Rectal smooth muscle tissue (tissue), 1 donor: Measurements from ENCODE around the gene SERINC5.

Experiments
- H3K27ac ChIP-seq: one replicate; pipeline ENCODE4 v1.7.0; 2013; ENCODE audit warnings: low read depth, low read length, inconsistent platforms
- H3K27me3 ChIP-seq: one replicate; pipeline ENCODE4 v1.7.0; 2013; ENCODE audit warnings: low read length; ENCODE audit not compliant: control insufficient read depth, insufficient read depth
- H3K36me3 ChIP-seq: one replicate; pipeline ENCODE4 v1.7.0; 2013; ENCODE audit warnings: low read length; ENCODE audit not compliant: control insufficient read depth, insufficient read depth
- H3K4me1 ChIP-seq: one replicate; pipeline ENCODE4 v1.7.0; 2013; ENCODE audit warnings: low read length; ENCODE audit not compliant: control insufficient read depth, insufficient read depth
- H3K4me3 ChIP-seq: one replicate; pipeline ENCODE4 v1.7.0; 2013; ENCODE audit warnings: low read length
- H3K9ac ChIP-seq: one replicate; pipeline ENCODE4 v1.7.0; 2013; ENCODE audit warnings: low read length

The SERINC5 gene

GRCh38 chr5:80234116-80234948 lies 21.5 kb downstream of the SERINC5 start:
- Histone ChIP-seq H3K36me3 (no peaks in the 10 kb centered on the region), H3K9ac (no peak overlapping the region), H3K27ac (no peak overlapping the region), H3K27me3 (no peaks in the 10 kb centered on the region), H3K4me3 (no peak overlapping the region), H3K4me1 (peaks cover 12% of the 10 kb centered on the region)

- H3K4me3 ChIP-seq, result no peak overlapping the region
- no peaks in the 10 kb centered on the region for H3K27me3 ChIP-seq
- H3K27ac ChIP-seq, result no peak overlapping the region
- H3K9ac ChIP-seq, result no peak overlapping the region
- H3K4me1 ChIP-seq, result peaks cover 5% of the 10 kb centered on the region
- no peaks in the 10 kb centered on the region for H3K36me3 ChIP-seq
Measured at GRCh38 chr5:80231693-80232092, 24.2 kb downstream of the SERINC5 start.

GRCh38 chr5:80231243-80231642 lies 24.6 kb downstream of the SERINC5 start:
- peaks cover 5% of the 10 kb centered on the region for H3K4me1 ChIP-seq
- no peak overlapping the region for H3K4me3 ChIP-seq
- H3K36me3 ChIP-seq, result no peaks in the 10 kb centered on the region
- H3K9ac ChIP-seq, result no peak overlapping the region
- no peak overlapping the region for H3K27ac ChIP-seq
- H3K27me3 ChIP-seq, result no peaks in the 10 kb centered on the region

- Histone ChIP-seq H3K27ac (no peak overlapping the region), H3K4me1 (peaks cover 5% of the 10 kb centered on the region), H3K4me3 (no peak overlapping the region), H3K9ac (no peak overlapping the region), H3K36me3 (no peaks in the 10 kb centered on the region), H3K27me3 (no peaks in the 10 kb centered on the region)
Measured at GRCh38 chr5:80230269-80230992, 25.4 kb downstream of the SERINC5 start.

- no peak overlapping the region for H3K9ac ChIP-seq
- no peak overlapping the region for H3K4me3 ChIP-seq
- H3K4me1 ChIP-seq, result peaks cover 5% of the 10 kb centered on the region
- no peaks in the 10 kb centered on the region for H3K36me3 ChIP-seq
- no peaks in the 10 kb centered on the region for H3K27me3 ChIP-seq
- H3K27ac ChIP-seq, result no peak overlapping the region
Measured at GRCh38 chr5:80229902-80230255, 26.0 kb downstream of the SERINC5 start.

GRCh38 chr5:80227979-80228596 lies 27.8 kb downstream of the SERINC5 start:
- Histone ChIP-seq H3K4me3 (no peak overlapping the region), H3K27me3 (no peaks in the 10 kb centered on the region), H3K4me1 (peaks cover 5% of the 10 kb centered on the region), H3K36me3 (no peaks in the 10 kb centered on the region), H3K9ac (no peak overlapping the region), H3K27ac (no peak overlapping the region)

- H3K4me3 ChIP-seq, result no peak overlapping the region
- peaks cover 2% of the 10 kb centered on the region for H3K4me1 ChIP-seq
- no peak overlapping the region for H3K9ac ChIP-seq
- H3K36me3 ChIP-seq, result no peaks in the 10 kb centered on the region
- H3K27me3 ChIP-seq, result no peaks in the 10 kb centered on the region
- H3K27ac ChIP-seq, result no peak overlapping the region
Measured at GRCh38 chr5:80225934-80226326, 29.9 kb downstream of the SERINC5 start.

GRCh38 chr5:80225189-80225933 lies 30.5 kb downstream of the SERINC5 start:
- Histone ChIP-seq H3K4me1 (no peaks in the 10 kb centered on the region), H3K27ac (no peak overlapping the region), H3K36me3 (no peaks in the 10 kb centered on the region)

GRCh38 chr5:80223561-80223960 lies 32.3 kb downstream of the SERINC5 start:
- H3K27ac ChIP-seq, result no peak overlapping the region
- no peak overlapping the region for H3K9ac ChIP-seq
- H3K36me3 ChIP-seq, result no peaks in the 10 kb centered on the region
- no peaks in the 10 kb centered on the region for H3K27me3 ChIP-seq
- no peak overlapping the region for H3K4me3 ChIP-seq
- peaks cover 4% of the 10 kb centered on the region for H3K4me1 ChIP-seq

More at GRCh38 chr5:80225189-80225933, 30.5 kb downstream of the SERINC5 start:
- Histone ChIP-seq H3K27me3 (no peaks in the 10 kb centered on the region), H3K9ac (no peak overlapping the region), H3K4me3 (no peak overlapping the region)

GRCh38 chr5:80220245-80220897 lies 35.5 kb downstream of the SERINC5 start:
- Histone ChIP-seq H3K36me3 (no peaks in the 10 kb centered on the region), H3K27me3 (no peaks in the 10 kb centered on the region), H3K27ac (no peak overlapping the region), H3K4me3 (no peak overlapping the region), H3K4me1 (peaks cover 10% of the 10 kb centered on the region), H3K9ac (no peak overlapping the region)

- Histone ChIP-seq H3K36me3 (no peaks in the 10 kb centered on the region), H3K27me3 (no peaks in the 10 kb centered on the region), H3K4me3 (no peak overlapping the region), H3K9ac (no peak overlapping the region), H3K27ac (no peak overlapping the region), H3K4me1 (peaks cover 10% of the 10 kb centered on the region)
Measured at GRCh38 chr5:80219391-80219790, 36.5 kb downstream of the SERINC5 start.

GRCh38 chr5:80217667-80218066 lies 38.2 kb downstream of the SERINC5 start:
- no peaks in the 10 kb centered on the region for H3K36me3 ChIP-seq
- H3K27ac ChIP-seq, result peak overlapping the region; percentile 36
- H3K4me1 ChIP-seq, result peaks cover 10% of the 10 kb centered on the region
- H3K27me3 ChIP-seq, result no peaks in the 10 kb centered on the region
- no peak overlapping the region for H3K4me3 ChIP-seq
- H3K9ac ChIP-seq, result no peak overlapping the region
